ENCODE measurements around the gene SGCD.
A peak's percentile ranks its signal among the peaks of the same experiment; 100 is the strongest.

SGCD gene

GRCh38 chr5:156361436-156362109 is 34.6 kb downstream of the SGCD start:
- no peak for DNase-seq (ENCODE audit: low spot score)

DNA sequence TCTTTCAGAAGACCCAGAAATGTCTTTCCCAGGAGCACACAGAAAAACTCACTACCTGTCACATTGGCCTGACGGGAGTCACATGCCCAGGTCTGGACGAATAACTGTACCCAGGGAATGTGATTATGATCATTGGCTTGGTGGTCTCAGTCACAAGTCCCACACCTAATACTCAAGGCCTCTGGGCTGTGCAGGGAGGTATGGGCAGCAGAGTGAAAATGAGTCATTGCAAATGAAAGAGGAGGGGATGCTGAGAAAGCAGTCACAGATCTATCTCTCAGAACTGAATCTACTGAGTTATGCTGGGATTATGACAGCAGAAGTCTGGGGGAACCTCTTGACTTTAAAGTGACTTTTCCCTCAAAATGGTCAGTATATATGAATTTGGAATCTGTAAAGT is 36.9 kb downstream of the SGCD start:
- DNase-seq (ENCODE audit: low spot score) = no peak

GRCh38 chr5:156366521-156366920 is 39.6 kb downstream of the SGCD start:
- DNase-seq (ENCODE audit: low spot score) = no peak

DNA sequence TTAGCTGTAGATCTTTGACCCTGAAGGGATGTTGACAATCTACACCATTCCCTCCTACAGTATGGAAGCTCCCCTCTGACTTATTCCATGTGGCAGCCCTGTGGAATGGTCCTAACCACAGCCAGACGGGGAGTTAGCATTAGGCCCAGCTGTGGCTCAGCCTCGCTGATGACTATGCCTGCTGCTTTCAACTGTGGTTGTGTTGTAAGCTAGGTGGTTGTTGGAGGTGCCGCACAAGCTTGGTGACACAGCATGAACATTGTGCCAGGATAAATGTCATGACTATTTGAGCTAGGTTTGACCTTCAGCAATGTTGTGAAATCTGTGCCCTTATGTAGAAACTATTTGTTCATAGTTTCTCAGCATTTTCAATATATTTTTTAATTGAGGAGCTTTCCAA is 40.6 kb downstream of the SGCD start:
- no peak for DNase-seq (ENCODE audit: low spot score)

DNA sequence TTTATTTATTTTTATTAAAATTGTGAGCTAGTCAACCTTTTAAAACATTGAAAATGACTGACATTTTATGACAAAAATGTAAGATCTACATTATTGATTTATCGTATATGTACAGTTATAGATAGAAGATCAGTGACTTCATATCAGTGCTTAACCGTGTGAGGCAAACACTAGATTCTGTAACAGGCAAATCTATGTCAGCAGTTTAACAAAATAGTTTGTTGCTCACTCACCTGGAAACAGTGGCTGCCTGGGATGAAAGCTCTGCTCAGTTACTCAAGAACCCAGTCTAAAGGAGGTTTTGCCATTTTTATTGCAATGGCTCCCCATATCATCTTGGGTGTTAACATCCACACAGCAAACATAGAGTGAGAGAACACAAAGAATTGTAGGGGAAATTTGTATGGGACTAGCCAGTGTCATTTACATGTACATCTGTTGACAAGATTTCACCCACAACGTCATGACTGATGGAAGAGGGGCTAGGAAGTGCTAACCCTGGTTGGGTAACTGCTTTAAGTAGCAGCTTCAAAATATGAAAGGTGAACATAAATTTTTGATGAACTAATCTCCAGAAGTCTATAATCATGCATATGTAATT is 49.0 kb downstream of the SGCD start:
- no peak for DNase-seq (ENCODE audit: low spot score)

DNA sequence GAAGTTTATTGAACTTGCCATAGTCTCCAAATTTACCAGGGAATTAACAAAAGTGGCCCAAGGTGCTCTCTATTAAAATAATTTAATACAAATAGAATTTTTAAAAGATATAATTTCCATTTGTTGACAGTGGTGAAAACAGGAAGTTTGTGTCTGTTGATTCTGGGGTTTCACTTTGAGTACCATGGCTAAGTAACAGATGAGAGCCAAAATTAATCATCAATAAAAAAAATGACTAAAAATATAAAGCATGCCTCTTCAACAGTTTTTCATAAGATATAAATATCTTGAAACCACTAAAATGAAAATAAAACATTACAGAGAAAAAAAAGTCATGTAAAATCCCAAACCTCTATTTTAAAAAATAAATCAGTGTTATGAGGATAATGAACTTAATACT is 49.8 kb downstream of the SGCD start:
- no peak for DNase-seq (ENCODE audit: low spot score)

- no peak for DNase-seq (ENCODE audit: low spot score)
Measured at GRCh38 chr5:156378159-156378558, 51.2 kb downstream of the SGCD start.

GRCh38 chr5:156379206-156379605 is 52.2 kb downstream of the SGCD start:
- no peak for DNase-seq (ENCODE audit: low spot score)

DNA sequence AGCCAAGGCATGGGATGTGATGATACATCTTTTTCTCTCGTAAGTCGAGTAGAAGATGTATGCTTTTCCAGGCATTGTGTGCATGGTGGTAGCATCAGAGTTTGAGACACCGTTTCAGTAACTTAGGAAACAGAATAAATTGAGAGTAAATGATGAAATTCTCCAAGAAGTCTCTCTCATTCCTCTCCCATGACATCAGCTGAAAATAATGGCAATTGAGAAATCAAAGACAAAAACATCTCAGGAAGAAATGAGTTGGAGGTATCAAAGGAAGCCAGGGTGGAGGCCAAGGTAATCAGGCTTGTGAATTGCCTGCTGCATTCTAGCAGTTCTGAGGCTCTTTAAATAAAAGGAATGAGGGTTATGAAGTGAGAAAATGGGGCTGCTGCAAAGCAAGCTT is 53.9 kb downstream of the SGCD start:
- no peak for DNase-seq (ENCODE audit: low spot score)

DNA sequence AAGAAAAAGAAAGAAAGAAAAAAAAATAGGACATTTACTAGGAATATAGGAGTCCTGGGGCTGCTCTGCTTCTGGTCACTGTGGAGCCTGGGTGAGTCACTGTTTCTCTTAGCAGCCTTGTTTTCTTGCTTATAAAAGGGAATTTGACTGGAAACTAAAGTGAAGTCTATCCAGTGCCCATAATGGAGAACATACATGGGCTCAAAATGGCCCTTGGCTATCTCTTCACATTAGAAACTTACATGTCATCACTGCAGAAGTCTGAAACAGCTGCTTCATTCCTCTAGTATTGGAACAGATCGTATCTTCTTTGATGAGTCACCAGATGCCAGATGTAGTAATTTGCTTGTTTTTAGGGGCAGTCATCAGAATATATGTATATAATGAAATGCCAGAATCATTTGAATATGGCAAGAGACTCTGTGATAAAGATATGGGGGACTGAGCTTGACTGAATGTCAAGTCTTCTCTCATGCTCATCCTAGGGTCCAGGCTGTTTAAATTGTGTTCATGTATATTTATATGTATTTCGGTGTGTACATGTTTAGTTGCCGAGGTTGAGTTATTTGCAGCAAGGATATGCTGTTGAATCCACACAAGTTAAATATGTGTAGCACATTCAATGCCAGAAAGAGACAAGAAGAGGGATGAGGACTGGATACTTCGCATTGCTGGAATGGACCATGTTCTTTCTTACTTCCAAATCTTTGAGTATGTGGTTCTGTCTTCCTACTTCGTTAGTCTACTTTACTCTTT is 56.7 kb downstream of the SGCD start:
- DNase-seq (ENCODE audit: low spot score) = no peak

GRCh38 chr5:156385416-156385815 is 58.5 kb downstream of the SGCD start:
- DNase-seq (ENCODE audit: low spot score) = no peak

DNA sequence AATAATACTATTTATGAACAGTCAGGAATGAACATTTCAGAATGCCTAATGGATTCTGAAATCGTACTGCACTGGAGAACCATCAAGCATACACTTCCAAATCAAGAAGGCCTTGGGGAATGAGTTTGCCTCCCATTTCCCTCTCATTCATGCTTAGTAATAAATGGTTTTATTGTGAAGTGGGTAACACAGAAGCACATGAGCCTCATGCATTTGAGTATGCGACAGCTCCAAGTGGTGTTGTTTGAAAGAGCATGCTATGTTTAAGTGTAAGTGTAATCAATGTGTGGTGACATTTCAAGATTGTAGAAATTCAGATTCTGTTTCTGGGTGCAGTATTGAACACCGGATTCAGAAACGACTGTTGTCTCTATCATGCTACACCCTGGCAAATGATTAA is 60.0 kb downstream of the SGCD start:
- DNase-seq (ENCODE audit: low spot score) = peak; percentile 46

DNA sequence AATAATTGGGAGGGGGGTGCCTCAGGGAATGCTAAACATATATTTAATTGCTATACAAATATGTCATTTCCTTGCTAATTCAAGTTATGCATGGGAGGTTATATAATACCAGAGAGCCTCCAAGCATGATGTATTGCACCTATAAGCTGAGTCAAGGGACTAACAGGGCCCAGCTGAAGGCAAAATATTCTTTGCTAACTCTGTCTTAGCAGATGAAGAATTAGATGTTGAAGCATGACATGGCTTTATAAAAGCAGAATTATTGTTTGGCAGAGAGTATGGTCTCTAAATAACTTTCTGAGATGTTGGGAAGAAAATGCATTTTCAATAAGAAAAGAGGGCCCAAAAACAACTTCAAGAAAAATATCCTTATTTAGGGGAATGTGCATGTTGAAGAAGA is 60.4 kb downstream of the SGCD start:
- no peak for DNase-seq (ENCODE audit: low spot score)

DNA sequence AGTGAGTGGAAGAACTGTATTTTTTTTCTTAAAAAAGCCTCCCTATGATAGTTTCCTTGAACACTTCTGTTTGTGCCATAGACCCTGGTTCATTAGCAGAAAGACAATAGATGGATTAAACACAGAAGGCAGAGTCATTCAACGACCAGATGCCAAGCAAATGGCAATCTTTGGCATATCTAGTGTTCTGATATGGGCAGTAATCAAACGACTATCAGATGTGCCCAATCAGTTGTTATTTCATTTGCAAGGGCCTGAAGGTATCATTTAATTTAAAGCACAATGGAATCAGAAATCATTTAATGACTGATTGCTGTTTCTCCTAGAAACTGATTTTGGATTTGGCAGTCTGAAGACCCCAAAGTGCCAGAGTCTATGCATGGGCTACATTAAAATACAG is 61.3 kb downstream of the SGCD start:
- DNase-seq (ENCODE audit: low spot score) = no peak

- no peak for DNase-seq (ENCODE audit: low spot score)
Measured at GRCh38 chr5:156391139-156391538, 64.2 kb downstream of the SGCD start.

- no peak for DNase-seq (ENCODE audit: low spot score)
Measured at GRCh38 chr5:156393980-156394379, 67.0 kb downstream of the SGCD start.

GRCh38 chr5:156394642-156395305 is 67.8 kb downstream of the SGCD start:
- DNase-seq (ENCODE audit: low spot score) = peak; percentile 61

DNA sequence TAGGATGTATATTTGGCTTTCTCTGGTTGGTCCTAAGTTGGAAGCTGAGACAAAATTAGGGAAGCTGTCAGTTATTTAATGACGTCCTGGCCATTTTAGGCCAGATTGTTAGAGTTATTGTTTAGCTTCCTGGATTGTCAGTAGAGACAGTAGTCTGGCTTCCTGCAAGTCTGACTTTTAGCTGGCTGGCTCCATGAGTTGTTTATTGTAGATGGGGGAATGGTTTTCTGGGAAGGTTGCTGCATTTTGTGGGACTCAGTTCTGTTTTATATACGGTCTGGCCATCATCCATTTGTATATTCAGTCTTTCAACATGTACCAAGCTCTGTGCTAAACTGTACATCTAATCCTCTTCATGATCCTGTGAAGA is 68.3 kb downstream of the SGCD start:
- no peak for DNase-seq (ENCODE audit: low spot score)

GRCh38 chr5:156396063-156396829 is 69.3 kb downstream of the SGCD start:
- DNase-seq (ENCODE audit: low spot score) = no peak

GRCh38 chr5:156396830-156397081 is 69.8 kb downstream of the SGCD start:
- DNase-seq (ENCODE audit: low spot score) = no peak

- DNase-seq (ENCODE audit: low spot score) = no peak
Measured at GRCh38 chr5:156399323-156399722, 72.4 kb downstream of the SGCD start.

- no peak for DNase-seq (ENCODE audit: low spot score)
Measured at GRCh38 chr5:156400231-156400986, 73.4 kb downstream of the SGCD start.

Measured in globus pallidus (tissue), 1 donor.